Hindlimb muscle (tissue), 1 donor: ENCODE data around the gene AP3S2. TPM values are rescaled to one million over a fixed set of nuclear protein-coding genes. Genes with fewer than 3 reads are reported as not detected.
"Not testable (repeated sequence)": the region's sequence is repeated elsewhere in the genome, so short reads cannot be mapped to it uniquely, and the experiment has no call there.

Experiments
- DNase-seq: peaks from one replicate; pipeline ENCODE4 v3.0.0-alpha.2; 2013
- polyA plus RNA-seq: library from polyadenylated mRNA; unstranded; fragments of 120-200 nt; gene quantifications from one replicate; pipeline ENCODE4 v1.2.1, GENCODE V29; 2013; ENCODE audit not compliant: insufficient read length

AP3S2 gene
- polyA plus RNA-seq, 1 donor: 24.0 TPM

GRCh38 chr15:89834465-89835175 lies 59.2 kb downstream of the AP3S2 start:
- DNase-seq: not testable (repeated sequence)

GRCh38 chr15:89833966-89834365 lies 59.8 kb downstream of the AP3S2 start:
- DNase-seq: no peak

GRCh38 chr15:89830639-89831038 lies 63.2 kb downstream of the AP3S2 start:
- DNase-seq: no peak

- DNase-seq: no peak
Observed at GRCh38 chr15:89829616-89830440, 64.0 kb downstream of the AP3S2 start.

GRCh38 chr15:89829161-89829560 lies 64.6 kb downstream of the AP3S2 start:
- no peak for DNase-seq

- DNase-seq: no peak
Observed at GRCh38 chr15:89828281-89829145, 65.3 kb downstream of the AP3S2 start.

GRCh38 chr15:89827829-89828228 lies 66.0 kb downstream of the AP3S2 start:
- no peak for DNase-seq

GRCh38 chr15:89826671-89827655 lies 66.8 kb downstream of the AP3S2 start:
- no peak for DNase-seq

GRCh38 chr15:89825271-89825940 lies 68.4 kb downstream of the AP3S2 start:
- DNase-seq: no peak

GRCh38 chr15:89824607-89824867 lies 69.3 kb downstream of the AP3S2 start:
- DNase-seq: no peak

GRCh38 chr15:89823836-89824606 lies 69.8 kb downstream of the AP3S2 start:
- DNase-seq: no peak

- DNase-seq: no peak
Observed at GRCh38 chr15:89822951-89823711, 70.7 kb downstream of the AP3S2 start.

GRCh38 chr15:89822611-89822950 lies 71.2 kb downstream of the AP3S2 start:
- no peak for DNase-seq

GRCh38 chr15:89822026-89822425 lies 71.8 kb downstream of the AP3S2 start:
- no peak for DNase-seq

- no peak for DNase-seq
Observed at GRCh38 chr15:89820666-89821611, 72.9 kb downstream of the AP3S2 start.

- no peak for DNase-seq
Observed at GRCh38 chr15:89818287-89818686, 75.5 kb downstream of the AP3S2 start.

GRCh38 chr15:89817701-89818280 lies 76.0 kb downstream of the AP3S2 start:
- DNase-seq: no peak

GRCh38 chr15:89815769-89816168 lies 78.0 kb downstream of the AP3S2 start:
- DNase-seq: no peak
